ENCODE measurements around the gene ABHD17A. TPM values are rescaled to one million over a fixed set of nuclear protein-coding genes. Genes with fewer than 3 reads are reported as not detected.
A peak's percentile ranks its signal among the peaks of the same experiment; 100 is the strongest.

The ABHD17A gene
- total and polyA plus RNA-seq, 2 donors (not counting 1 experiment from before 2014, with no cell fraction given), result 63.1 to 134 TPM

GRCh38 chr19:1849132-1849474 is 36.2 kb downstream of the ABHD17A start:
- Histone ChIP-seq H2AFZ (ENCODE audit: insufficient read depth, low read depth, low read length, poor library complexity, severe bottlenecking) (no peak overlapping the region), H3K9me3 (ENCODE audit: control extremely low read depth in 1 of 3, control insufficient read depth in 2 of 3, insufficient read depth in 1 of 3, low read length in 2 of 3) (no peaks in the 10 kb centered on the region), H3K79me2 (ENCODE audit: control insufficient read depth, insufficient read depth, low read length) (peaks cover 76% of the 10 kb centered on the region), H4K20me1 (ENCODE audit: control insufficient read depth, insufficient read depth, low read length, poor library complexity, severe bottlenecking) (peaks cover 69% of the 10 kb centered on the region), H3K36me3 (replicated peaks in 1 of 2; ENCODE audit: control extremely low read depth in 1 of 2, control insufficient read depth in 1 of 2, extremely low read depth in 1 of 2, insufficient read depth in 2 of 2, low read length in 1 of 2) (peaks cover 0 to 12% of the 10 kb centered on the region in 2 experiments), H3K9ac (ENCODE audit: low read length) (no peak overlapping the region), H3K4me3 (ENCODE audit: control extremely low read depth in 1 of 5, extremely low read depth in 1 of 5, insufficient read depth in 1 of 5, low read depth in 2 of 5, low read length in 4 of 5) (peak overlapping the region in 1 of 5 experiments; percentile 95), H3K27ac (ENCODE audit: low read length in 2 of 2) (peak overlapping the region; percentile 95 to 97), H3K4me1 (ENCODE audit: control insufficient read depth in 2 of 2, insufficient read depth in 2 of 2, low read length in 2 of 2) (peaks cover 63 to 80% of the 10 kb centered on the region in 2 donors), H3K4me2 (replicated peaks; ENCODE audit: low read depth, low read length, poor library complexity, severe bottlenecking) (peak overlapping the region; percentile 100), H3K27me3 (replicated peaks in 1 of 4; ENCODE audit: control extremely low read depth in 1 of 4, control insufficient read depth in 3 of 4, insufficient read depth in 4 of 4, low read length in 3 of 4) (no peaks in the 10 kb centered on the region)
- peak overlapping the region; percentile 79 for H3K4me3 Mint-ChIP-seq
- peaks cover 60% of the 10 kb centered on the region for H3K4me1 Mint-ChIP-seq
- TF ChIP-seq CTCF (IDR thresholded peaks at IDR 0.05) (no peak), EZH2 (IDR thresholded peaks at IDR 0.05; ENCODE audit: borderline replicate concordance, insufficient read depth, low read depth, low read length, poor library complexity, severe bottlenecking) (no peak)
- DNase-seq, result no peak
- H3K27me3 Mint-ChIP-seq, result no peaks in the 10 kb centered on the region
- no peak for ATAC-seq (ENCODE audit: low read depth)
- ChIA-PET CTCF (interaction anchor here (0.5 to 2.0 kb wide), 11 partner anchors 8 to 389 kb away, joined by 3 to 11 read pairs (median 4); no protein-coding TSS in a partner anchor), POLR2A (interaction anchor here (0.6 to 1.0 kb wide), 3 partner anchors 9 to 993 kb away, joined by 4 to 12 read pairs (median 6); no protein-coding TSS in a partner anchor)
- WGBS (ENCODE audit: insufficient coverage), result 0% methylated on average over 1 of the region's 5 CpGs
- H3K27ac Mint-ChIP-seq, result peak overlapping the region; percentile 91
- intact Hi-C loops (cut with micrococcal nuclease), result loop anchor here (5.0 kb wide), 1 partner anchor 197 kb away; the partner anchor contains the start of gene TCF3
- H3K9me3 Mint-ChIP-seq (ENCODE audit: insufficient read depth), result no peaks in the 10 kb centered on the region

- Mint-ChIP-seq H3K27me3 (no peaks in the 10 kb centered on the region), H3K9me3 (ENCODE audit: insufficient read depth) (no peaks in the 10 kb centered on the region), H3K4me3 (peak within 1 kb of the TSS; percentile 90), H3K4me1 (peaks cover 63% of the 10 kb centered on the region), H3K27ac (peak within 1 kb of the TSS; percentile 93)
- peaks cover 76% of the 10 kb centered on the region for H3K79me2 ChIP-seq (ENCODE audit: control insufficient read depth, insufficient read depth, low read length)
- DNase-seq (peak; percentile 100), ATAC-seq (ENCODE audit: low read depth) (peak; percentile 73)
- peak within 1 kb of the TSS; percentile 95 to 97 for H3K27ac ChIP-seq (ENCODE audit: low read length in 2 of 2)
- CTCF ChIA-PET, result interaction anchor here (0.5 to 2.0 kb wide), 11 partner anchors 9 to 390 kb away, joined by 3 to 11 read pairs (median 4); no protein-coding TSS in a partner anchor
- no peaks in the 10 kb centered on the region for H3K27me3 ChIP-seq (replicated peaks in 1 of 4; ENCODE audit: control extremely low read depth in 1 of 4, control insufficient read depth in 3 of 4, insufficient read depth in 4 of 4, low read length in 3 of 4)
- peaks cover 59 to 80% of the 10 kb centered on the region in 2 donors for H3K4me1 ChIP-seq (ENCODE audit: control insufficient read depth in 2 of 2, insufficient read depth in 2 of 2, low read length in 2 of 2)
- TF ChIP-seq CTCF (IDR thresholded peaks at IDR 0.05) (peak; percentile 87), EZH2 (IDR thresholded peaks at IDR 0.05; ENCODE audit: borderline replicate concordance, insufficient read depth, low read depth, low read length, poor library complexity, severe bottlenecking) (no peak)
- peaks cover 0 to 13% of the 10 kb centered on the region in 2 experiments for H3K36me3 ChIP-seq (replicated peaks in 1 of 2; ENCODE audit: control extremely low read depth in 1 of 2, control insufficient read depth in 1 of 2, extremely low read depth in 1 of 2, insufficient read depth in 2 of 2, low read length in 1 of 2)
- no peaks in the 10 kb centered on the region for H3K9me3 ChIP-seq (ENCODE audit: control extremely low read depth in 1 of 3, control insufficient read depth in 2 of 3, insufficient read depth in 1 of 3, low read length in 2 of 3)
- H3K9ac ChIP-seq (ENCODE audit: low read length), result peak within 1 kb of the TSS; percentile 89
- peak within 1 kb of the TSS; percentile 100 for H3K4me2 ChIP-seq (replicated peaks; ENCODE audit: low read depth, low read length, poor library complexity, severe bottlenecking)
- intact Hi-C loops (cut with micrococcal nuclease), result loop anchor here (1.0 to 5.0 kb wide), 4 partner anchors 16 to 196 kb away; partner anchors contain the start of genes ADAT3, ATP8B3, SCAMP4 and TCF3
- peaks cover 69% of the 10 kb centered on the region for H4K20me1 ChIP-seq (ENCODE audit: control insufficient read depth, insufficient read depth, low read length, poor library complexity, severe bottlenecking)
- peak within 1 kb of the TSS; percentile 47 to 95 (median 83) for H3K4me3 ChIP-seq (ENCODE audit: control extremely low read depth in 1 of 5, extremely low read depth in 1 of 5, insufficient read depth in 1 of 5, low read depth in 2 of 5, low read length in 4 of 5)
- POLR2A ChIA-PET, result interaction anchor here (1.0 kb wide), 2 partner anchors 9 to 16 kb away, joined by 4 to 6 read pairs; no protein-coding TSS in a partner anchor
- H2AFZ ChIP-seq (ENCODE audit: insufficient read depth, low read depth, low read length, poor library complexity, severe bottlenecking), result peak within 1 kb of the TSS; percentile 70
- WGBS (ENCODE audit: insufficient coverage), result under 1% methylated on average over 50 of the region's 60 CpGs
Measured at GRCh38 chr19:1848399-1849131, 36.7 kb downstream of the ABHD17A start, which contains the start of gene REXO1. REXO1 (minus strand) TSS chr19:1848483; CDS start chr19:1848358, 125 bp downstream.

Data from B cell (primary cell).